Pancreas (tissue), 10 donors: ENCODE results near the gene CTSW. TPM values are rescaled to one million over a fixed set of nuclear protein-coding genes. Genes with fewer than 3 reads are reported as not detected.

ENCODE experiments used
- ATAC-seq, 4 donors: fragments of 200-7000 bp; cut with Tn5 transposase; one replicate each; pipeline versions ENCODE4 v1.8.0 to v1.9.1; 2020; ENCODE audit warnings: mild to moderate bottlenecking in 4 of 4, moderate library complexity in 4 of 4
- DNase-seq, 6 donors: peaks; one replicate each; pipeline ENCODE4 v3.0.0-alpha.2; 2020
- FAIRE-seq: peaks from 2 replicates; lab custom pipeline; 2012; peaks lifted over from hg19 to GRCh38; lab: Jason Lieb, UNC
- H3K27ac ChIP-seq, 4 donors: fragments of 200-600 bp; sonication (generic); 1 replicate in 3 of 4; 2 replicates in 1 of 4; pipeline versions ENCODE4 v1.5.0 to v1.8.0; 2020
- H3K27me3 ChIP-seq, 4 donors: fragments of 200-600 bp; one replicate each; pipeline ENCODE4 v1.8.0; 2021
- H3K36me3 ChIP-seq, 3 donors: fragments of 200-600 bp; sonication (generic) in 1 of 3; one replicate each; pipeline versions ENCODE4 v1.5.0 to v1.8.0; 2020 to 2021
- H3K4me1 ChIP-seq, 3 donors: fragments of 200-600 bp; one replicate each; pipeline ENCODE4 v1.8.0; 2021
- H3K4me3 ChIP-seq, 4 donors: fragments of 200-600 bp; sonication (generic) in 2 of 4; one replicate each; pipeline versions ENCODE4 v1.5.0 to v1.8.0; 2020 to 2021
- H3K9me3 ChIP-seq, 4 donors: fragments of 200-600 bp; one replicate each; pipeline ENCODE4 v1.8.0; 2021
- WGBS, 2 donors: extraction: QIAGEN DNeasy Blood & Tissue Kit; methylation state at CpG; one replicate each; pipeline ENCODE4 v1.1.7; 2013; 5-methylcytosine and 5-hydroxymethylcytosine counted together
- intact Hi-C, 3 donors: fragments of 100-400 bp; cut with DNase I; formaldehyde crosslinking; loops; one replicate each; pipeline versions ENCODE4 v1.11.1 to v1.14.2; 2022
- polyA plus RNA-seq, 2 donors: library from polyadenylated mRNA; stranded (reverse); fragments of 200-250 nt; gene quantifications; one replicate each; pipeline ENCODE4 v1.2.3, GENCODE V29; 2013
- total RNA-seq, 6 donors: library from RNA; stranded (reverse); fragmentation: NEBNext Ultra II Directional in 4 of 6; extraction: Animal tissue kit (Norgen Biotek cat#: 25700) in 4 of 6; gene quantifications; one replicate each; pipeline versions ENCODE4 v1.2.1 to v1.2.4, GENCODE V29; 2021 to 2023
- TF ChIP-seq, protein P1 (sequence below), 4 donors: fragments of 200-600 bp; sonication (generic) in 3 of 4; IDR thresholded peaks; one replicate each; pipeline versions ENCODE4 v1.5.0 to v1.8.0; 2021; ENCODE audit warnings: antibody characterized with exemption in 4 of 4
- donor health status: healthy with polysubstance abuse.
- donor health status: DM: no; HTN: no; CAD: no; lungs with moderate emphysema.
- donor health status: DM: no; HTN: no; CAD: no.
- donor health status: control.
- donor health status: control.
- donor health status: Bipolar disorder and iron deficiency.
- donor health status: DM: yes; HTN: yes; CAD: no.
- donor health status: DM: no; HTN: no; CAD: no.
- donor health status: DM: no; HTN: no; CAD: no.
- donor health status: DM: yes; HTN: yes; CAD: no.

The CTSW gene
- total and polyA plus RNA-seq, 8 donors: 0.14 to 0.72 (median 0.46) TPM; not detected in 1

GRCh38 chr11:65867284-65868071 lies 12.2 kb upstream of the CTSW start:
- Histone ChIP-seq H3K36me3 (peaks cover 0 to 27% (median 13%) of the 10 kb centered on the region in 3 donors), H3K9me3 (no peaks in the 10 kb centered on the region), H3K4me3 (no peak overlapping the region), H3K4me1 (no peaks in the 10 kb centered on the region), H3K27me3 (no peaks in the 10 kb centered on the region), H3K27ac (no peak overlapping the region)
- TF ChIP-seq, protein P1, sequence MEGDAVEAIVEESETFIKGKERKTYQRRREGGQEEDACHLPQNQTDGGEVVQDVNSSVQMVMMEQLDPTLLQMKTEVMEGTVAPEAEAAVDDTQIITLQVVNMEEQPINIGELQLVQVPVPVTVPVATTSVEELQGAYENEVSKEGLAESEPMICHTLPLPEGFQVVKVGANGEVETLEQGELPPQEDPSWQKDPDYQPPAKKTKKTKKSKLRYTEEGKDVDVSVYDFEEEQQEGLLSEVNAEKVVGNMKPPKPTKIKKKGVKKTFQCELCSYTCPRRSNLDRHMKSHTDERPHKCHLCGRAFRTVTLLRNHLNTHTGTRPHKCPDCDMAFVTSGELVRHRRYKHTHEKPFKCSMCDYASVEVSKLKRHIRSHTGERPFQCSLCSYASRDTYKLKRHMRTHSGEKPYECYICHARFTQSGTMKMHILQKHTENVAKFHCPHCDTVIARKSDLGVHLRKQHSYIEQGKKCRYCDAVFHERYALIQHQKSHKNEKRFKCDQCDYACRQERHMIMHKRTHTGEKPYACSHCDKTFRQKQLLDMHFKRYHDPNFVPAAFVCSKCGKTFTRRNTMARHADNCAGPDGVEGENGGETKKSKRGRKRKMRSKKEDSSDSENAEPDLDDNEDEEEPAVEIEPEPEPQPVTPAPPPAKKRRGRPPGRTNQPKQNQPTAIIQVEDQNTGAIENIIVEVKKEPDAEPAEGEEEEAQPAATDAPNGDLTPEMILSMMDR (IDR thresholded peaks at IDR 0.05): no peak
- ATAC-seq (no peak), FAIRE-seq (no peak), DNase-seq (peak in 1 of 6 donors; percentile 62)
- intact Hi-C loops: no loop called here
- 76 to 78% methylated on average over 29 of the region's 29 CpGs for WGBS, 2 donors

DNA sequence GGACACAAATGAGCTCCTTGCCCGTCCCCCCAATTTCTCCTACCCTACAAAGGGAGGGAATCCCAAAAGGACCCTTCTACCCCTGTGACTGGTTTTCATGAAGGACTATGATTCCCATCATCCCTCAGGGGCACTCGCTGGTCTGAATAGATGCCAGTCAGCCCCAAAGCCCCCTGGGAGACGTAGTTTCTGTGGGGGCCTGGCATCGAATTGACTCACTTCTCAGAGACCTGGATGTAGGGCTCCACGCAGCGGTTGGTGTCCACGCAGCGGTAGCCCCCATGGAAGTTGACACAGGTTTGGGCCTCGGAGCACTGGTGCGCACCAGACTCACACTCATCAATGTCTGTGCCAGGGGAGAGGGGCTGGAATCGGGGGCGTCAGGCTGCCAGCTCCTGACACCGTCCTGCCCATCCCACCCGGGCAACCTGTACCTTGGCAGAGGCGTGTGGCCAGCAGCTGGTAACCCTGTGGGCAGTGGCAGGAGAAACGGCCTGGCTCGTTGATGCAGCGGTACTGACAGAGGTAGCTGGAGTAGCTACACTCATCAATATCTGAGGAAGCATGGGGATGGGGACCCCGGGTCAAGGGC lies 11.5 kb upstream of the CTSW start:
- H3K27ac ChIP-seq: no peak overlapping the region
- 83 to 84% methylated on average over 19 of the region's 19 CpGs for WGBS, 2 donors
- no peaks in the 10 kb centered on the region for H3K4me1 ChIP-seq
- TF ChIP-seq, protein P1 (IDR thresholded peaks at IDR 0.05): no peak
- ATAC-seq: peak in 2 of 4 donors; percentile 11 to 26
- H3K27me3 ChIP-seq: no peaks in the 10 kb centered on the region
- intact Hi-C loops: no loop called here
- H3K36me3 ChIP-seq: peaks cover 0 to 27% (median 13%) of the 10 kb centered on the region in 3 donors
- FAIRE-seq: no peak
- H3K9me3 ChIP-seq: no peaks in the 10 kb centered on the region
- H3K4me3 ChIP-seq: no peak overlapping the region
- DNase-seq: peak in 2 of 6 donors; percentile 33 to 70

GRCh38 chr11:65868907-65869306 lies 10.7 kb upstream of the CTSW start:
- H3K36me3 ChIP-seq: peaks cover 0 to 23% (median 9%) of the 10 kb centered on the region in 3 donors
- intact Hi-C loops: no loop called here
- no peaks in the 10 kb centered on the region for H3K4me1 ChIP-seq
- no peak overlapping the region for H3K27ac ChIP-seq
- H3K9me3 ChIP-seq: no peaks in the 10 kb centered on the region
- no peak for ATAC-seq
- FAIRE-seq: no peak
- TF ChIP-seq, protein P1 (IDR thresholded peaks at IDR 0.05): no peak
- no peak for DNase-seq
- no peaks in the 10 kb centered on the region for H3K27me3 ChIP-seq
- WGBS, 2 donors: 82 to 93% methylated on average over 3 of the region's 3 CpGs
- no peak overlapping the region for H3K4me3 ChIP-seq

DNA sequence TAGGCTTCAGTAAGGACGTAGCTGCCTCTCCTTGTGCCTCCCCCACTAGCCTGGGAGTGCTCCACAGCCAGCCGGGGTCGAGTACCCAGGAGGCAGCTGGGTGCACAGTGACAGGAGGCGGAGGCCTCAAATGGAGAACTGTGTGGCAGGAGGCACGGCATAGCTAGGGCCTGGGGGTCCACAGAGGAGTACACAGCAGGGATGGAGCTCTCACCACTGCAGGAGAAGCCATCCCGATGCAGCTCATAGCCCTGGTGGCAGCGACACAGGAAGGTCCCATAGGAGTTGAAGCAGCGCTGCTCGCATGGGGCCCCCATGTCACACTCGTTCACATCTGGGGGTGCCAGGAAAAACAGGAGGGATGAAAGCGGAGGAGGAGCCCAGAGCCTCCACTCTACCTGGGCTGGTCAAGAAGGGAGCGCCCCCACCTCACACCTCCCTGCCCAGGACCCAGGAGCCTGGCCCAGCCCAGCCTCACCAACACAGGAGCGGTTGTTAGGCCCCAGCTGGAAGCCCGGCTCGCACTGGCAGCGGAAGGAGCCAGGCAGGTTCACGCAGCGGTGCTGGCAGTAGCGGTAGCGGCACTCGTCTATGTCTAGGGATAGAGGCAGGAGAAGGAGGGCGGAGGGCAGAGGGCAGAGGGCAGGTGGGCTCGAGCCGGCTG lies 9.9 kb upstream of the CTSW start:
- FAIRE-seq (no peak), ATAC-seq (no peak), DNase-seq (peak in 1 of 6 donors; percentile 69)
- WGBS, 2 donors: 76 to 85% methylated on average over 22 to 24 of the region's 24 CpGs
- no peaks in the 10 kb centered on the region for H3K4me1 ChIP-seq
- no peaks in the 10 kb centered on the region for H3K9me3 ChIP-seq
- TF ChIP-seq, protein P1 (IDR thresholded peaks at IDR 0.05): no peak
- H3K4me3 ChIP-seq: no peak overlapping the region
- H3K36me3 ChIP-seq: peaks cover 0 to 15% (median 2%) of the 10 kb centered on the region in 3 donors
- H3K27me3 ChIP-seq: no peaks in the 10 kb centered on the region
- no peak overlapping the region for H3K27ac ChIP-seq
- intact Hi-C loops: no loop called here
